Breast epithelium (tissue), 4 donors: ENCODE measurements around the gene RTN4RL1. TPM values are rescaled to one million over a fixed set of nuclear protein-coding genes. Genes with fewer than 3 reads are reported as not detected.

Experiments used
- DNase-seq, 2 donors: peaks; one replicate each; pipeline ENCODE4 v3.0.0-alpha.2; 2019; ENCODE audit warnings: low spot score in 2 of 2
- H3K27ac ChIP-seq, 2 donors: fragments of 200-600 bp; sonication (generic) in 1 of 2; one replicate each; pipeline ENCODE4 v1.5.1; 2016 to 2019; ENCODE audit warnings: mild to moderate bottlenecking in 1 of 2
- H3K27me3 ChIP-seq, 2 donors: fragments of 200-600 bp; sonication (generic) in 1 of 2; one replicate each; pipeline versions ENCODE4 v1.5.1 to v1.6.0; 2017 to 2019; ENCODE audit warnings: control low read depth in 1 of 2, mild to moderate bottlenecking in 1 of 2
- H3K36me3 ChIP-seq: fragments of 200-600 bp; one replicate; pipeline ENCODE4 v1.5.1; 2019
- H3K4me1 ChIP-seq, 2 donors: fragments of 200-600 bp; sonication (generic); one replicate each; pipeline ENCODE4 v1.5.1; 2016 to 2019; ENCODE audit warnings: control low read depth in 1 of 2
- H3K4me3 ChIP-seq, 3 donors: fragments of 200-600 bp; sonication (generic); 1 replicate in 2 of 3; 2 replicates in 1 of 3; pipeline ENCODE4 v1.5.1; 2016 to 2019; ENCODE audit warnings: mild to moderate bottlenecking in 3 of 3, moderate library complexity in 2 of 3
- H3K9me3 ChIP-seq, 2 donors: fragments of 200-600 bp; sonication (generic) in 1 of 2; one replicate each; pipeline ENCODE4 v1.5.1; 2016 to 2019; ENCODE audit warnings: control low read depth in 1 of 2
- POLR2A ChIP-seq: fragments of 450-650 bp; IDR thresholded peaks from one replicate; pipeline ENCODE4 v1.6.1; 2016; ENCODE audit warnings: antibody characterized with exemption, mild to moderate bottlenecking, moderate library complexity
- POLR2AphosphoS5 ChIP-seq, 3 donors: sonication (generic); formaldehyde crosslinking; IDR thresholded peaks; one replicate each; pipeline ENCODE4 v1.6.1; 2017; ENCODE audit warnings: antibody characterized with exemption in 3 of 3
- intact Hi-C: fragments of 100-400 bp; cut with DNase I; formaldehyde crosslinking; loops from one replicate; pipeline ENCODE4 v1.15.1; 2023; ENCODE audit warnings: low total_unique reads
- total RNA-seq, 3 donors: library from RNA; depleted of rRNA; stranded (reverse); fragments of >200 nt; gene quantifications; one replicate each; pipeline ENCODE4 v1.1.0, GENCODE V29; 2016
- TF ChIP-seq, protein P1 (sequence below), 3 donors: fragments of 450-650 bp; IDR thresholded peaks; one replicate each; pipeline ENCODE4 v1.5.1; 2016 to 2017; ENCODE audit warnings: antibody characterized with exemption in 3 of 3, mild to moderate bottlenecking in 3 of 3, moderate library complexity in 3 of 3

RTN4RL1 gene
- total RNA-seq, 3 donors from 2014 or later = 3.8 to 19.6 (median 14.1) TPM

DNA sequence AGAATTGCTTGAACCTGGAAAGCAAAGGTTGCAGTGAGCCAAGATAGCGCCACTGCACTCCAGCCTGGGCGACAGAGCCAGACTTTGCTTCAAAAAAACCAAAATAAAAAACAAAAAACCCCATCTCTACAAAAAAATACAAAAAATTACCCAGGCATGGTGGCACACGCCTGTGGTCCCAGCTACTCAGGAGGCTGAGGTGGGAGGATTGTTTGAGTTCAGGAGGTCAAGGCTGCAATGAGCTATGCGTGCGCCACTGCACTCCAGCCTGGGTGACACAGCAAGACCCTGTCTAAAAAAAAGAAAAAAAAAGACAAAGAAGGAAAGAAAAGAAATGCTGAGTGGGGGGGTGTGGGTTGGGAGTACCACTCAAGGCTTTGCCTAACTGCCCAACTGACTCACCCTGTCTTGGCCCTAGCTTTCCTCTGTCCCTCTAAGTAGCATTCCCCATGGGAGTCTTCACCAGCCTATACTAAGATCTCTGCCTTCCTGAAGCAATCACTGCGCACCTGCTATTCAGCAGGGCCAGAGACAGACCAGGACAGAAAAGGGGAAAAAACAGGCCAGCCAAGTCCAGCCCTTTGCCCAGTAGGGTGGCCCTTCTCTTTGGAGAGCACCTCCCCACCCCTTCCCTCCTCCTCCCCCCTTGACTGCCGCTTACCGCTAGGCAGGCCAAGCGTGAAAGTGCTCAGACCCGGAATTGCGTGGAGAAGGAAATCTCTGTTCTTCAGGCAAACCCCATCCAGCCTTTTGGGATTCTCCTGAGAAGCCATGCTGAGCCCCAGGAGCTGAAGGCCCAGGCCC is 45.8 kb downstream of the RTN4RL1 start:
- TF ChIP-seq, protein P1, sequence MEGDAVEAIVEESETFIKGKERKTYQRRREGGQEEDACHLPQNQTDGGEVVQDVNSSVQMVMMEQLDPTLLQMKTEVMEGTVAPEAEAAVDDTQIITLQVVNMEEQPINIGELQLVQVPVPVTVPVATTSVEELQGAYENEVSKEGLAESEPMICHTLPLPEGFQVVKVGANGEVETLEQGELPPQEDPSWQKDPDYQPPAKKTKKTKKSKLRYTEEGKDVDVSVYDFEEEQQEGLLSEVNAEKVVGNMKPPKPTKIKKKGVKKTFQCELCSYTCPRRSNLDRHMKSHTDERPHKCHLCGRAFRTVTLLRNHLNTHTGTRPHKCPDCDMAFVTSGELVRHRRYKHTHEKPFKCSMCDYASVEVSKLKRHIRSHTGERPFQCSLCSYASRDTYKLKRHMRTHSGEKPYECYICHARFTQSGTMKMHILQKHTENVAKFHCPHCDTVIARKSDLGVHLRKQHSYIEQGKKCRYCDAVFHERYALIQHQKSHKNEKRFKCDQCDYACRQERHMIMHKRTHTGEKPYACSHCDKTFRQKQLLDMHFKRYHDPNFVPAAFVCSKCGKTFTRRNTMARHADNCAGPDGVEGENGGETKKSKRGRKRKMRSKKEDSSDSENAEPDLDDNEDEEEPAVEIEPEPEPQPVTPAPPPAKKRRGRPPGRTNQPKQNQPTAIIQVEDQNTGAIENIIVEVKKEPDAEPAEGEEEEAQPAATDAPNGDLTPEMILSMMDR (IDR thresholded peaks at IDR 0.05) = no peak
- no peak for TF ChIP-seq POLR2A
- TF ChIP-seq POLR2AphosphoS5 (IDR thresholded peaks at IDR 0.05) = no peak
- intact Hi-C loops = no loop called here

DNA sequence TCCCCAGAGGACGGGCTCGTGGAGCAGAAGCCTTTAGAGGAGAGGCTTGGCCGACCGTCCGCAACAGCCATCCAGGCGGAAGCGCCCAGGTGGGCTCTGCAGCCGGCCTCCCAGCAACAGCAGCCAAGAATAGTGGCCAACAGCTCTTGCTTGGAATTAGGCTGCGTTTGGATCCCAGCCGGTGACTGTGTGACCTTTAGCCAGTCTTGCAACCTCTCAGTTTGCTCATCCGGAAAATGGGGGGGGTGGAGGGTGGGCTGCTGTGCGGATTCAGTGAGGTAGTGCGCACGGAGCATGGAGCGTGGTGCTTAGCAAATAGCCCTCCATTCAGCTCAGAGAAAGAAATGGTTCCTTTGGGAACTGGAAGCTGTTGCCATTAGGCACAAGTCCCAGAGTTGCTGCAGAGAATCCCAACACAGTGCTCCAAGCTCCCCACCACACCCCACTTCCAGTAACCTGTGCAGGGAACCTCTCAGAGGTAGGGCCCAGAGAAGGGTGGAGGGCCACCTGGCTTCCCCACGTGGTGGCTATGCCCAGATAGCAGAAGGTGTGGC is 46.7 kb downstream of the RTN4RL1 start:
- intact Hi-C loops = no loop called here
- TF ChIP-seq, protein P1 (IDR thresholded peaks at IDR 0.05) = no peak
- TF ChIP-seq POLR2AphosphoS5 (IDR thresholded peaks at IDR 0.05) (no peak), POLR2A (no peak)
- no peaks in the 10 kb centered on the region for H3K36me3 ChIP-seq
- H3K9me3 ChIP-seq = no peaks in the 10 kb centered on the region
- DNase-seq = no peak
- no peaks in the 10 kb centered on the region for H3K4me1 ChIP-seq
- H3K4me3 ChIP-seq = no peak overlapping the region
- no peak overlapping the region for H3K27ac ChIP-seq
- peaks cover 0 to 8% of the 10 kb centered on the region in 2 donors for H3K27me3 ChIP-seq

More for the DNA sequence above, 45.8 kb downstream of the RTN4RL1 start:
- no peaks in the 10 kb centered on the region for H3K4me1 ChIP-seq
- no peak overlapping the region for H3K27ac ChIP-seq
- no peaks in the 10 kb centered on the region for H3K36me3 ChIP-seq
- DNase-seq = no peak
- H3K9me3 ChIP-seq = no peaks in the 10 kb centered on the region
- no peak overlapping the region for H3K4me3 ChIP-seq
- H3K27me3 ChIP-seq = peaks cover 0 to 8% of the 10 kb centered on the region in 2 donors

DNA sequence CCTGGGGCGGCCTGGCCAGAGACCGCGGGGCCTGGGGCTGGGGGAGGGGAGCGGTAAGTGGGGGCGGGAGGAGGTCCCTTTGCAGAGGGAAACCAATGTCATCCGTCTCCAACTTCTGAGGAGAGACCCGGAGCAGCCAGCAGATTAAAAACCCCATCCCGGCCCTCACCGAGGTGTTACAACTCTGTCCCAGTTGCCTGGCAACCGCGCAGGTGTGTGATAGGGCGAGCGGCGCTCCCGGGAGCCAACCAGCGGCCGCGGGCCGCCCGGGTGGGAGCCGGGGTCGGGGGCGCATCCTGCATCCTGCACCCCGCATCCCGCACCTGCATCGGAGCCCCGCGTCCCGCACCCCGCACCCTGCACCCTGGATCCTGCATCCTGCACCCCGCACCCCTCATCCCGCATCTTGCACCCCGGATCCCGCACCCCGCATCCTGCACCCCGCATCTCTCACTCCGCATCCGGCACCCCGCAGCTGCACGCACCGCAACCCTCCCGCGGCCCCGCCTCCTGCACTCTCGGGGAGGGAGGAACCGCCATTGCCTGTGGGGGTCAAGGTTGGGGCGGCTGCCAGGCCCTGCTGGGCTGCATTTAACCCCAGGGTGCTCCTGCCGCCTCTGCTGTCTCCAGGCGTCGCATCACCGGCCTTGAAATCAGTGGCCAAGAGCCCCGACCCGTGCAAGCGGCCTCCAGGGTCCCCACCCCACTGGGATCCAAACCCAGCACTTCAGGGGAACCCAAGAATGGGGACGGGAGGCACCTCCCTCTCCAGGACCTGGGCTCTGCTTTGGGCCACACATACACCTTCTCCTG is 47.3 kb downstream of the RTN4RL1 start:
- TF ChIP-seq, protein P1 (IDR thresholded peaks at IDR 0.05) = no peak
- TF ChIP-seq POLR2AphosphoS5 (IDR thresholded peaks at IDR 0.05) (no peak), POLR2A (no peak)
- no peak for DNase-seq
- H3K4me1 ChIP-seq = no peaks in the 10 kb centered on the region
- H3K4me3 ChIP-seq = no peak overlapping the region
- no peaks in the 10 kb centered on the region for H3K36me3 ChIP-seq
- no peaks in the 10 kb centered on the region for H3K9me3 ChIP-seq
- no peak overlapping the region for H3K27ac ChIP-seq
- intact Hi-C loops = no loop called here
- H3K27me3 ChIP-seq = peaks cover 0 to 8% of the 10 kb centered on the region in 2 donors

DNA sequence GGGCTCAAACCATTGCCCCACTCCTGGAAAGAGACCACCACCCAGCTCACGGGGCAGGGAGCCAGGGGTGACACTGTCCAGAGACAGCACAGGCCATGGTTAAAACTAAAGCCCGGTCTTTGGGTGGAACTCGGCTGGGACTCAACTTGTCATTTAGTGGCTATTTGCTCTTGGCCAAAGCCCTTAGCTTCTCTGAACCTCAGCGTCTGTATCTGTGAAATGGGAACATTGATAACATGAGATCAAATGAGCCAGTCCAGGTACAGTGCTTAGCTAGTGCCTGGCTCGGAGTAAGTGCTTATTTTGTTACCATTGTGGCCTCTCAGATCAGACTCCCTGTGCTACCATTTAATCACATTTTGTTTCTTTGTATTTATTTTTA is 48.5 kb downstream of the RTN4RL1 start:
- no peaks in the 10 kb centered on the region for H3K36me3 ChIP-seq
- no peak overlapping the region for H3K27ac ChIP-seq
- H3K27me3 ChIP-seq = peaks cover 0 to 8% of the 10 kb centered on the region in 2 donors
- DNase-seq = no peak
- TF ChIP-seq POLR2AphosphoS5 (IDR thresholded peaks at IDR 0.05) (no peak), POLR2A (no peak)
- TF ChIP-seq, protein P1 (IDR thresholded peaks at IDR 0.05) = no peak
- no peaks in the 10 kb centered on the region for H3K9me3 ChIP-seq
- no peak overlapping the region for H3K4me3 ChIP-seq
- no peaks in the 10 kb centered on the region for H3K4me1 ChIP-seq
- intact Hi-C loops = no loop called here
